CD8-positive, alpha-beta memory T cell (primary cell): ENCODE data around the gene GBE1. TPM values are rescaled to one million over a fixed set of nuclear protein-coding genes. Genes with fewer than 3 reads are reported as not detected.

Source experiments
- CTCF ChIA-PET: fragments of 350-600 bp; sonication (Branson Sonifier 250); formaldehyde crosslinking; loops from one replicate; lab custom pipeline; 2021; ENCODE audit warnings: antibody characterized with exemption; lab: Charles Lee
- POLR2A ChIA-PET: fragments of 350-600 bp; sonication (Branson Sonifier 250); formaldehyde crosslinking; loops from one replicate; lab custom pipeline; 2021; ENCODE audit warnings: antibody characterized with exemption; lab: Charles Lee
- DNase-seq, 5 donors: peaks; one replicate each; pipeline versions ENCODE4 v3.0.0 to v3.0.0-alpha.2; 2020 to 2022; ENCODE audit warnings: mixed read lengths in 1 of 5
- H3K27ac ChIP-seq: one replicate; pipeline ENCODE4 v1.7.0; 2013; ENCODE audit warnings: low read depth, mild to moderate bottlenecking, low read length, moderate library complexity
- H3K27me3 ChIP-seq: 2 replicates; pipeline ENCODE4 v1.7.0; 2013; ENCODE audit warnings: low read length, mild to moderate bottlenecking; ENCODE audit not compliant: insufficient read depth, poor library complexity, severe bottlenecking
- H3K36me3 ChIP-seq: 2 replicates; pipeline ENCODE4 v1.7.0; 2013; ENCODE audit warnings: mild to moderate bottlenecking, low read length, moderate library complexity; ENCODE audit not compliant: insufficient read depth
- H3K4me1 ChIP-seq: 2 replicates; pipeline ENCODE4 v1.7.0; 2013; ENCODE audit warnings: mild to moderate bottlenecking, low read length, moderate library complexity; ENCODE audit not compliant: insufficient read depth
- H3K4me3 ChIP-seq: 2 replicates; pipeline ENCODE4 v1.7.0; 2013; ENCODE audit warnings: mild to moderate bottlenecking, low read length
- H3K9me3 ChIP-seq: 2 replicates; pipeline ENCODE4 v1.7.0; 2013; ENCODE audit warnings: mild to moderate bottlenecking, low read length
- H3K27ac Mint-ChIP-seq, 8 donors: one replicate each; pipeline ENCODE4 v1.8.0; 2020 to 2021; ENCODE audit warnings: mixed read lengths in 8 of 8, mild to moderate bottlenecking in 6 of 8, inconsistent platforms in 3 of 8, moderate library complexity in 3 of 8
- H3K27me3 Mint-ChIP-seq, 2 donors: one replicate each; pipeline ENCODE4 v1.8.0; 2020 to 2021; ENCODE audit warnings: mixed read lengths in 2 of 2, mild to moderate bottlenecking in 1 of 2, moderate library complexity in 1 of 2
- H3K36me3 Mint-ChIP-seq, 3 donors: one replicate each; pipeline ENCODE4 v1.8.0; 2020 to 2021; ENCODE audit warnings: mixed read lengths in 3 of 3, inconsistent platforms in 1 of 3, mild to moderate bottlenecking in 1 of 3
- H3K4me1 Mint-ChIP-seq, 3 donors: one replicate each; pipeline ENCODE4 v1.8.0; 2020 to 2021; ENCODE audit warnings: mixed read lengths in 3 of 3, inconsistent platforms in 1 of 3, mild to moderate bottlenecking in 1 of 3
- H3K4me3 Mint-ChIP-seq, 7 donors: one replicate each; pipeline ENCODE4 v1.8.0; 2020 to 2021; ENCODE audit warnings: mixed read lengths in 7 of 7, mild to moderate bottlenecking in 6 of 7, moderate library complexity in 4 of 7, inconsistent platforms in 2 of 7
- H3K9me3 Mint-ChIP-seq, 5 donors: one replicate each; pipeline ENCODE4 v1.8.0; 2020 to 2022; ENCODE audit warnings: mixed read lengths in 5 of 5, mild to moderate bottlenecking in 3 of 5, moderate library complexity in 2 of 5, inconsistent platforms in 1 of 5
- polyA plus RNA-seq: library from polyadenylated mRNA; unstranded; fragments of 300-500 nt; fragmentation: Illumina TruSeq; gene quantifications from one replicate; pipeline ENCODE4 v1.2.3, GENCODE V29; 2021
- total RNA-seq, 2 experiments: library from RNA; stranded (reverse); gene quantifications; one replicate each; pipeline ENCODE4 v1.2.3, GENCODE V29; 2021

Gene GBE1
- total and polyA plus RNA-seq, 3 experiments from 2014 or later = 12.6 to 22.9 (median 22.5) TPM

GRCh38 chr3:81713031-81713430 lies 48.4 kb downstream of the GBE1 start:
- Mint-ChIP-seq H3K4me3 (no peak overlapping the region), H3K36me3 (peaks cover 0 to 4% (median 0%) of the 10 kb centered on the region in 3 donors), H3K27ac (peak overlapping the region in 1 of 8 donors; percentile 47), H3K27me3 (no peaks in the 10 kb centered on the region), H3K9me3 (no peaks in the 10 kb centered on the region), H3K4me1 (no peaks in the 10 kb centered on the region)
- Histone ChIP-seq H3K9me3 (no peaks in the 10 kb centered on the region), H3K4me3 (no peak overlapping the region), H3K27me3 (no peaks in the 10 kb centered on the region), H3K36me3 (no peaks in the 10 kb centered on the region), H3K4me1 (no peaks in the 10 kb centered on the region), H3K27ac (no peak overlapping the region)
- ChIA-PET CTCF (no interaction called here), POLR2A (no interaction called here)
- DNase-seq = no peak

GRCh38 chr3:81709606-81710005 lies 51.8 kb downstream of the GBE1 start:
- ChIA-PET POLR2A (no interaction called here), CTCF (no interaction called here)
- no peaks in the 10 kb centered on the region for H3K9me3 ChIP-seq
- Mint-ChIP-seq H3K4me1 (no peaks in the 10 kb centered on the region), H3K4me3 (no peak overlapping the region), H3K9me3 (no peaks in the 10 kb centered on the region), H3K36me3 (peaks cover 0 to 5% (median 2%) of the 10 kb centered on the region in 3 donors), H3K27me3 (no peaks in the 10 kb centered on the region), H3K27ac (no peak overlapping the region)
- no peak overlapping the region for H3K4me3 ChIP-seq
- no peaks in the 10 kb centered on the region for H3K36me3 ChIP-seq
- no peaks in the 10 kb centered on the region for H3K27me3 ChIP-seq
- no peaks in the 10 kb centered on the region for H3K4me1 ChIP-seq
- no peak overlapping the region for H3K27ac ChIP-seq
- no peak for DNase-seq

GRCh38 chr3:81707996-81708395 lies 53.4 kb downstream of the GBE1 start:
- Mint-ChIP-seq H3K9me3 (no peaks in the 10 kb centered on the region), H3K27me3 (no peaks in the 10 kb centered on the region), H3K36me3 (peaks cover 0 to 4% (median 3%) of the 10 kb centered on the region in 3 donors), H3K4me1 (no peaks in the 10 kb centered on the region), H3K27ac (no peak overlapping the region), H3K4me3 (no peak overlapping the region)
- Histone ChIP-seq H3K9me3 (no peaks in the 10 kb centered on the region), H3K27me3 (no peaks in the 10 kb centered on the region), H3K27ac (no peak overlapping the region), H3K4me1 (no peaks in the 10 kb centered on the region), H3K4me3 (no peak overlapping the region), H3K36me3 (no peaks in the 10 kb centered on the region)
- CTCF ChIA-PET = no interaction called here
- DNase-seq = no peak
- POLR2A ChIA-PET = no interaction called here

- H3K27me3 ChIP-seq = no peaks in the 10 kb centered on the region
- no peaks in the 10 kb centered on the region for H3K9me3 ChIP-seq
- no peak overlapping the region for H3K27ac ChIP-seq
- POLR2A ChIA-PET = no interaction called here
- no peaks in the 10 kb centered on the region for H3K9me3 Mint-ChIP-seq
- no peaks in the 10 kb centered on the region for H3K27me3 Mint-ChIP-seq
- no peak overlapping the region for H3K27ac Mint-ChIP-seq
- peaks cover 6 to 10% (median 9%) of the 10 kb centered on the region in 3 donors for H3K36me3 Mint-ChIP-seq
- H3K4me3 Mint-ChIP-seq = no peak overlapping the region
- no peaks in the 10 kb centered on the region for H3K4me1 ChIP-seq
- H3K4me3 ChIP-seq = no peak overlapping the region
- no peaks in the 10 kb centered on the region for H3K36me3 ChIP-seq
- CTCF ChIA-PET = no interaction called here
- DNase-seq = no peak
- no peaks in the 10 kb centered on the region for H3K4me1 Mint-ChIP-seq
Measured at GRCh38 chr3:81702126-81702525, 59.3 kb downstream of the GBE1 start.

GRCh38 chr3:81699536-81700320 lies 61.7 kb downstream of the GBE1 start:
- no peaks in the 10 kb centered on the region for H3K36me3 ChIP-seq
- ChIA-PET CTCF (no interaction called here), POLR2A (no interaction called here)
- Mint-ChIP-seq H3K4me1 (no peaks in the 10 kb centered on the region), H3K4me3 (no peak overlapping the region), H3K27ac (no peak overlapping the region), H3K9me3 (no peaks in the 10 kb centered on the region), H3K27me3 (no peaks in the 10 kb centered on the region), H3K36me3 (peaks cover 5 to 15% (median 13%) of the 10 kb centered on the region in 3 donors)
- H3K9me3 ChIP-seq = no peaks in the 10 kb centered on the region
- H3K4me1 ChIP-seq = no peaks in the 10 kb centered on the region
- no peak overlapping the region for H3K4me3 ChIP-seq
- no peaks in the 10 kb centered on the region for H3K27me3 ChIP-seq
- H3K27ac ChIP-seq = no peak overlapping the region
- DNase-seq = no peak

- Mint-ChIP-seq H3K4me3 (no peak overlapping the region), H3K4me1 (no peaks in the 10 kb centered on the region), H3K27me3 (no peaks in the 10 kb centered on the region), H3K9me3 (no peaks in the 10 kb centered on the region), H3K27ac (no peak overlapping the region), H3K36me3 (peaks cover 3 to 15% (median 13%) of the 10 kb centered on the region in 3 donors)
- ChIA-PET CTCF (no interaction called here), POLR2A (no interaction called here)
- Histone ChIP-seq H3K36me3 (no peaks in the 10 kb centered on the region), H3K27ac (no peak overlapping the region), H3K4me1 (no peaks in the 10 kb centered on the region), H3K4me3 (no peak overlapping the region), H3K9me3 (no peaks in the 10 kb centered on the region), H3K27me3 (no peaks in the 10 kb centered on the region)
- no peak for DNase-seq
Measured at GRCh38 chr3:81696090-81696489, 65.4 kb downstream of the GBE1 start.

GRCh38 chr3:81695302-81695701 lies 66.1 kb downstream of the GBE1 start:
- Mint-ChIP-seq H3K27me3 (no peaks in the 10 kb centered on the region), H3K4me3 (no peak overlapping the region), H3K4me1 (no peaks in the 10 kb centered on the region), H3K9me3 (no peaks in the 10 kb centered on the region), H3K27ac (peak overlapping the region in 1 of 8 donors; percentile 25), H3K36me3 (peaks cover 1 to 15% (median 14%) of the 10 kb centered on the region in 3 donors)
- H3K27me3 ChIP-seq = no peaks in the 10 kb centered on the region
- H3K27ac ChIP-seq = no peak overlapping the region
- H3K4me3 ChIP-seq = no peak overlapping the region
- H3K36me3 ChIP-seq = no peaks in the 10 kb centered on the region
- H3K4me1 ChIP-seq = no peaks in the 10 kb centered on the region
- POLR2A ChIA-PET = no interaction called here
- H3K9me3 ChIP-seq = no peaks in the 10 kb centered on the region
- CTCF ChIA-PET = no interaction called here
- no peak for DNase-seq

- H3K27me3 ChIP-seq = no peaks in the 10 kb centered on the region
- DNase-seq = no peak
- H3K36me3 ChIP-seq = no peaks in the 10 kb centered on the region
- H3K27ac ChIP-seq = no peak overlapping the region
- no peaks in the 10 kb centered on the region for H3K4me1 ChIP-seq
- Mint-ChIP-seq H3K36me3 (peaks cover 0 to 19% (median 18%) of the 10 kb centered on the region in 3 donors), H3K27me3 (no peaks in the 10 kb centered on the region), H3K27ac (no peak overlapping the region), H3K9me3 (no peaks in the 10 kb centered on the region), H3K4me1 (no peaks in the 10 kb centered on the region), H3K4me3 (no peak overlapping the region)
- no peak overlapping the region for H3K4me3 ChIP-seq
- POLR2A ChIA-PET = no interaction called here
- H3K9me3 ChIP-seq = no peaks in the 10 kb centered on the region
- CTCF ChIA-PET = no interaction called here
Measured at GRCh38 chr3:81694662-81695061, 66.8 kb downstream of the GBE1 start.
